Measurements from ENCODE around the gene CCDC170.
"Not testable (repeated sequence)": the region's sequence is repeated elsewhere in the genome, so short reads cannot be mapped to it uniquely, and the experiment has no call there.

CCDC170 gene

GRCh38 chr6:151506761-151507160 is 12.9 kb downstream of the CCDC170 start:
- no peaks in the 10 kb centered on the region for H3K27me3 ChIP-seq (ENCODE audit: insufficient read depth, low read depth, severe bottlenecking)
- no peak overlapping the region for H3K4me3 ChIP-seq (ENCODE audit: low read depth, low read length)
- TF ChIP-seq CTCF (IDR thresholded peaks at IDR 0.05; ENCODE audit: low read depth, low read length): no peak
- H3K9me3 ChIP-seq (ENCODE audit: severe bottlenecking): no peaks in the 10 kb centered on the region
- no peak overlapping the region for H3K27ac ChIP-seq
- H3K36me3 ChIP-seq: no peaks in the 10 kb centered on the region
- no peak for DNase-seq

- no peak for TF ChIP-seq CTCF (IDR thresholded peaks at IDR 0.05; ENCODE audit: low read depth, low read length)
- Histone ChIP-seq H3K27me3 (ENCODE audit: insufficient read depth, low read depth, severe bottlenecking) (no peaks in the 10 kb centered on the region), H3K4me3 (ENCODE audit: low read depth, low read length) (no peak overlapping the region), H3K27ac (no peak overlapping the region), H3K36me3 (no peaks in the 10 kb centered on the region), H3K9me3 (ENCODE audit: severe bottlenecking) (no peaks in the 10 kb centered on the region)
- no peak for DNase-seq
Observed at GRCh38 chr6:151509048-151509447, 15.2 kb downstream of the CCDC170 start.

- Histone ChIP-seq H3K9me3 (ENCODE audit: severe bottlenecking) (no peaks in the 10 kb centered on the region), H3K36me3 (no peaks in the 10 kb centered on the region), H3K27me3 (ENCODE audit: insufficient read depth, low read depth, severe bottlenecking) (no peaks in the 10 kb centered on the region), H3K27ac (no peak overlapping the region), H3K4me3 (ENCODE audit: low read depth, low read length) (no peak overlapping the region)
- TF ChIP-seq CTCF (IDR thresholded peaks at IDR 0.05; ENCODE audit: low read depth, low read length): no peak
- no peak for DNase-seq
Observed at GRCh38 chr6:151512481-151512880, 18.7 kb downstream of the CCDC170 start.

- Histone ChIP-seq H3K27me3 (ENCODE audit: insufficient read depth, low read depth, severe bottlenecking) (no peaks in the 10 kb centered on the region), H3K4me3 (ENCODE audit: low read depth, low read length) (no peak overlapping the region), H3K9me3 (ENCODE audit: severe bottlenecking) (peaks cover 4% of the 10 kb centered on the region), H3K36me3 (no peaks in the 10 kb centered on the region), H3K27ac (no peak overlapping the region)
- TF ChIP-seq CTCF (IDR thresholded peaks at IDR 0.05; ENCODE audit: low read depth, low read length): no peak
- DNase-seq: no peak
Observed at GRCh38 chr6:151514000-151514730, 20.3 kb downstream of the CCDC170 start.

GRCh38 chr6:151518992-151519391 is 25.2 kb downstream of the CCDC170 start:
- not testable (repeated sequence) for H3K4me3 ChIP-seq (ENCODE audit: low read depth, low read length); DNase-seq; H3K9me3 ChIP-seq (ENCODE audit: severe bottlenecking); H3K36me3 ChIP-seq; H3K27me3 ChIP-seq (ENCODE audit: insufficient read depth, low read depth, severe bottlenecking); H3K27ac ChIP-seq

- Histone ChIP-seq H3K27me3 (ENCODE audit: insufficient read depth, low read depth, severe bottlenecking) (no peaks in the 10 kb centered on the region), H3K9me3 (ENCODE audit: severe bottlenecking) (peaks cover 10% of the 10 kb centered on the region), H3K27ac (no peak overlapping the region), H3K36me3 (no peaks in the 10 kb centered on the region), H3K4me3 (ENCODE audit: low read depth, low read length) (no peak overlapping the region)
- DNase-seq: no peak
- TF ChIP-seq CTCF (IDR thresholded peaks at IDR 0.05; ENCODE audit: low read depth, low read length): no peak
Observed at GRCh38 chr6:151523034-151523433, 29.2 kb downstream of the CCDC170 start.

Data from WERI-Rb-1 (cell line).